Lower leg skin (tissue), 3 donors: ENCODE measurements around the gene TMC3.

Source experiments
- CTCF ChIP-seq, 3 donors: fragments of 450-650 bp; IDR thresholded peaks; one replicate each; pipeline ENCODE4 v1.5.1; 2016; ENCODE audit warnings: antibody characterized with exemption in 3 of 3, mild to moderate bottlenecking in 3 of 3, moderate library complexity in 2 of 3
- POLR2A ChIP-seq, 2 donors: fragments of 450-650 bp; IDR thresholded peaks; one replicate each; pipeline ENCODE4 v1.6.1; 2016 to 2017; ENCODE audit warnings: antibody characterized with exemption in 2 of 2, mild to moderate bottlenecking in 1 of 2, moderate library complexity in 1 of 2

GRCh38 chr15:81398456-81398855 lies 24.4 kb upstream of the TMC3 start:
- no peak for TF ChIP-seq POLR2A (IDR thresholded peaks at IDR 0.05)
- no peak for TF ChIP-seq CTCF (IDR thresholded peaks at IDR 0.05)
